ENCODE data around the gene DNMT1.

GRCh38 chr19:10203686-10204085 lies 8.9 kb upstream of the DNMT1 start:
- TF ChIP-seq, protein P1, sequence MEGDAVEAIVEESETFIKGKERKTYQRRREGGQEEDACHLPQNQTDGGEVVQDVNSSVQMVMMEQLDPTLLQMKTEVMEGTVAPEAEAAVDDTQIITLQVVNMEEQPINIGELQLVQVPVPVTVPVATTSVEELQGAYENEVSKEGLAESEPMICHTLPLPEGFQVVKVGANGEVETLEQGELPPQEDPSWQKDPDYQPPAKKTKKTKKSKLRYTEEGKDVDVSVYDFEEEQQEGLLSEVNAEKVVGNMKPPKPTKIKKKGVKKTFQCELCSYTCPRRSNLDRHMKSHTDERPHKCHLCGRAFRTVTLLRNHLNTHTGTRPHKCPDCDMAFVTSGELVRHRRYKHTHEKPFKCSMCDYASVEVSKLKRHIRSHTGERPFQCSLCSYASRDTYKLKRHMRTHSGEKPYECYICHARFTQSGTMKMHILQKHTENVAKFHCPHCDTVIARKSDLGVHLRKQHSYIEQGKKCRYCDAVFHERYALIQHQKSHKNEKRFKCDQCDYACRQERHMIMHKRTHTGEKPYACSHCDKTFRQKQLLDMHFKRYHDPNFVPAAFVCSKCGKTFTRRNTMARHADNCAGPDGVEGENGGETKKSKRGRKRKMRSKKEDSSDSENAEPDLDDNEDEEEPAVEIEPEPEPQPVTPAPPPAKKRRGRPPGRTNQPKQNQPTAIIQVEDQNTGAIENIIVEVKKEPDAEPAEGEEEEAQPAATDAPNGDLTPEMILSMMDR (IDR thresholded peaks at IDR 0.05; ENCODE audit: poor library complexity, severe bottlenecking), result no peak
- TF ChIP-seq POLR2AphosphoS5 (IDR thresholded peaks at IDR 0.05) (no peak), EZH2 (IDR thresholded peaks at IDR 0.05; ENCODE audit: borderline replicate concordance, insufficient read depth, low read length, poor library complexity, severe bottlenecking) (no peak), TAF1 (IDR thresholded peaks at IDR 0.05; ENCODE audit: low read depth) (no peak), RAD21 (conservative IDR thresholded peaks at IDR 0.05) (no peak)
- TF ChIP-seq, protein P2, sequence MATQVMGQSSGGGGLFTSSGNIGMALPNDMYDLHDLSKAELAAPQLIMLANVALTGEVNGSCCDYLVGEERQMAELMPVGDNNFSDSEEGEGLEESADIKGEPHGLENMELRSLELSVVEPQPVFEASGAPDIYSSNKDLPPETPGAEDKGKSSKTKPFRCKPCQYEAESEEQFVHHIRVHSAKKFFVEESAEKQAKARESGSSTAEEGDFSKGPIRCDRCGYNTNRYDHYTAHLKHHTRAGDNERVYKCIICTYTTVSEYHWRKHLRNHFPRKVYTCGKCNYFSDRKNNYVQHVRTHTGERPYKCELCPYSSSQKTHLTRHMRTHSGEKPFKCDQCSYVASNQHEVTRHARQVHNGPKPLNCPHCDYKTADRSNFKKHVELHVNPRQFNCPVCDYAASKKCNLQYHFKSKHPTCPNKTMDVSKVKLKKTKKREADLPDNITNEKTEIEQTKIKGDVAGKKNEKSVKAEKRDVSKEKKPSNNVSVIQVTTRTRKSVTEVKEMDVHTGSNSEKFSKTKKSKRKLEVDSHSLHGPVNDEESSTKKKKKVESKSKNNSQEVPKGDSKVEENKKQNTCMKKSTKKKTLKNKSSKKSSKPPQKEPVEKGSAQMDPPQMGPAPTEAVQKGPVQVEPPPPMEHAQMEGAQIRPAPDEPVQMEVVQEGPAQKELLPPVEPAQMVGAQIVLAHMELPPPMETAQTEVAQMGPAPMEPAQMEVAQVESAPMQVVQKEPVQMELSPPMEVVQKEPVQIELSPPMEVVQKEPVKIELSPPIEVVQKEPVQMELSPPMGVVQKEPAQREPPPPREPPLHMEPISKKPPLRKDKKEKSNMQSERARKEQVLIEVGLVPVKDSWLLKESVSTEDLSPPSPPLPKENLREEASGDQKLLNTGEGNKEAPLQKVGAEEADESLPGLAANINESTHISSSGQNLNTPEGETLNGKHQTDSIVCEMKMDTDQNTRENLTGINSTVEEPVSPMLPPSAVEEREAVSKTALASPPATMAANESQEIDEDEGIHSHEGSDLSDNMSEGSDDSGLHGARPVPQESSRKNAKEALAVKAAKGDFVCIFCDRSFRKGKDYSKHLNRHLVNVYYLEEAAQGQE (IDR thresholded peaks at IDR 0.05; ENCODE audit: borderline replicate concordance), result no peak
